ENCODE data around the gene SFMBT2. TPM values are rescaled to one million over a fixed set of nuclear protein-coding genes. Genes with fewer than 3 reads are reported as not detected.

The SFMBT2 gene
- total RNA-seq, 1 experiment from 2014 or later = not detected

DNA sequence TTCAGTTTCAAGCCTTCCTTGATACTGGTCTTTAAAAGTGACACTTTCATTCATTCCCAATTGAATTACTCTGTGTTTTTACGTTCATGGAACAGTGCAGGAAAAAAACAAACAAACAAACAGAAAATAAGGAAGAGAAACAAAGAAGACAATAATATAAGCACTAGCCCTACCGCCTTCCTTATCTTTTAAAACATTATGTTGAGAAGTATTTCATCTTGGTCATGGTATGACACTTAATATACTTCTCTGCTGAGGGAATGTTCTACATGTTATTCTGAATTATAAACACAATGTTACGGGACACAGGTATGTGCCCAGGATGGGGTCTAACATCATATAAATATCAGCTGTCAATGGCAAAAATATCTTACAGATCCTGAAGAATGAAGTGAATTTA, 176.7 kb downstream of the SFMBT2 start:
- BruUV-seq (replicated peaks) = no TSS peak
- H3K27me3 ChIP-seq (replicated peaks; ENCODE audit: control insufficient read depth, insufficient read depth, low read length) = no peaks in the 10 kb centered on the region
- POLR2A ChIA-PET = no interaction called here
- H3K36me3 ChIP-seq (ENCODE audit: control insufficient read depth, insufficient read depth, low read length) = no peaks in the 10 kb centered on the region
- Mint-ChIP-seq H3K9me3 (ENCODE audit: unreplicated experiment) (no peaks in the 10 kb centered on the region), H3K27me3 (ENCODE audit: insufficient read depth, unreplicated experiment) (peaks cover 14% of the 10 kb centered on the region), H3K27ac (ENCODE audit: unreplicated experiment) (no peak overlapping the region), H3K4me1 (ENCODE audit: low read depth, unreplicated experiment) (no peaks in the 10 kb centered on the region), H3K4me3 (ENCODE audit: unreplicated experiment) (no peak overlapping the region), H3K36me3 (ENCODE audit: insufficient read depth, unreplicated experiment) (no peaks in the 10 kb centered on the region)
- DNase-seq = no peak
- H3K4me3 ChIP-seq (ENCODE audit: low read depth, low read length) = no peak overlapping the region
- intact Hi-C loops (cut with micrococcal nuclease; ENCODE audit: unreplicated experiment) = no loop called here
- H3K4me1 ChIP-seq = no peaks in the 10 kb centered on the region
- TF ChIP-seq, protein P1, sequence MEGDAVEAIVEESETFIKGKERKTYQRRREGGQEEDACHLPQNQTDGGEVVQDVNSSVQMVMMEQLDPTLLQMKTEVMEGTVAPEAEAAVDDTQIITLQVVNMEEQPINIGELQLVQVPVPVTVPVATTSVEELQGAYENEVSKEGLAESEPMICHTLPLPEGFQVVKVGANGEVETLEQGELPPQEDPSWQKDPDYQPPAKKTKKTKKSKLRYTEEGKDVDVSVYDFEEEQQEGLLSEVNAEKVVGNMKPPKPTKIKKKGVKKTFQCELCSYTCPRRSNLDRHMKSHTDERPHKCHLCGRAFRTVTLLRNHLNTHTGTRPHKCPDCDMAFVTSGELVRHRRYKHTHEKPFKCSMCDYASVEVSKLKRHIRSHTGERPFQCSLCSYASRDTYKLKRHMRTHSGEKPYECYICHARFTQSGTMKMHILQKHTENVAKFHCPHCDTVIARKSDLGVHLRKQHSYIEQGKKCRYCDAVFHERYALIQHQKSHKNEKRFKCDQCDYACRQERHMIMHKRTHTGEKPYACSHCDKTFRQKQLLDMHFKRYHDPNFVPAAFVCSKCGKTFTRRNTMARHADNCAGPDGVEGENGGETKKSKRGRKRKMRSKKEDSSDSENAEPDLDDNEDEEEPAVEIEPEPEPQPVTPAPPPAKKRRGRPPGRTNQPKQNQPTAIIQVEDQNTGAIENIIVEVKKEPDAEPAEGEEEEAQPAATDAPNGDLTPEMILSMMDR (IDR thresholded peaks at IDR 0.05; ENCODE audit: insufficient read depth in 1 of 2, low read depth in 1 of 2, low read length in 1 of 2, severe bottlenecking in 1 of 2, unreplicated experiment in 1 of 2) = no peak
- CTCF ChIA-PET = no interaction called here
- H3K9me3 ChIP-seq = no peaks in the 10 kb centered on the region

DNA sequence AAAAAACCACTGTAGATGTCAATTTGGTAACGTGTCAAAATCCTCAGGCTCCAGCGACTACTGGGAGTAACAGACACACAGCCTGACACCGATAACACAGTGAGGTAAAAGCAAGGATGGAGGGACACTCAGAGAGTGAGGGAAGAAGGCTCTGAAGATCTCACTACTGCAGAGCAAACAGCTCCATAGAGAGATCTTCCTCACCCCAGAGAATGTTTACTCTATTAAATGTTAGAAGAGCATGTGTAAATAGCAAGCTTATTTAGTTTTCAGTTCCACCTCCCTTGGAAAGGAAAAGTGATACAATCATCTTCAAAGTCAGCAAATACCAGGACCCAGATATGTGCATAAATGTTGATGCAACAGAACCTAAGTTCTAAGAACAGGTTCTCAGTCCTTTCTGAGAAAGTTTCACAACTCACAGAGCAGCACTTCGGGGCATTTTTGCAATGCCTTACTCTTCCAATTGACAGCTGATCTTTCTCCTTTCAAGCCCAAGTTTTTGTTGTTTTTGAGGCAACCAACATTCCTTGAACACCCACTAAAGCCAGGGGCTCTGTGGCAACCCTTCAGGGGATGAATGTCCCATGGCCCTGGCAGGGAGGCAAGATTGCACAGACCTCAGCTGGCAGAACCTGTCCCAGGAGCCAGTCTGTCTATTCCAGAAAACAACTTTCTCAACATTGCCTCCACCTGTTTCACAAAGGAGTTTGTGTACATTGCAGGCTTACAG, 177.4 kb downstream of the SFMBT2 start:
- Mint-ChIP-seq H3K27me3 (ENCODE audit: insufficient read depth, unreplicated experiment) (peaks cover 14% of the 10 kb centered on the region), H3K9me3 (ENCODE audit: unreplicated experiment) (no peaks in the 10 kb centered on the region), H3K27ac (ENCODE audit: unreplicated experiment) (no peak overlapping the region), H3K4me1 (ENCODE audit: low read depth, unreplicated experiment) (no peaks in the 10 kb centered on the region), H3K4me3 (ENCODE audit: unreplicated experiment) (no peak overlapping the region), H3K36me3 (ENCODE audit: insufficient read depth, unreplicated experiment) (no peaks in the 10 kb centered on the region)
- Histone ChIP-seq H3K4me3 (ENCODE audit: low read depth, low read length) (no peak overlapping the region), H3K9me3 (no peaks in the 10 kb centered on the region), H3K36me3 (ENCODE audit: control insufficient read depth, insufficient read depth, low read length) (no peaks in the 10 kb centered on the region), H3K4me1 (no peaks in the 10 kb centered on the region), H3K27me3 (replicated peaks; ENCODE audit: control insufficient read depth, insufficient read depth, low read length) (no peaks in the 10 kb centered on the region)
- POLR2A ChIA-PET = no interaction called here
- DNase-seq = peak in 1 of 2 experiments; percentile 63
- intact Hi-C loops (cut with micrococcal nuclease; ENCODE audit: unreplicated experiment) = no loop called here
- CTCF ChIA-PET = no interaction called here
- BruUV-seq (replicated peaks) = no TSS peak
- TF ChIP-seq, protein P1 (IDR thresholded peaks at IDR 0.05; ENCODE audit: insufficient read depth in 1 of 2, low read depth in 1 of 2, low read length in 1 of 2, severe bottlenecking in 1 of 2, unreplicated experiment in 1 of 2) = no peak

DNA sequence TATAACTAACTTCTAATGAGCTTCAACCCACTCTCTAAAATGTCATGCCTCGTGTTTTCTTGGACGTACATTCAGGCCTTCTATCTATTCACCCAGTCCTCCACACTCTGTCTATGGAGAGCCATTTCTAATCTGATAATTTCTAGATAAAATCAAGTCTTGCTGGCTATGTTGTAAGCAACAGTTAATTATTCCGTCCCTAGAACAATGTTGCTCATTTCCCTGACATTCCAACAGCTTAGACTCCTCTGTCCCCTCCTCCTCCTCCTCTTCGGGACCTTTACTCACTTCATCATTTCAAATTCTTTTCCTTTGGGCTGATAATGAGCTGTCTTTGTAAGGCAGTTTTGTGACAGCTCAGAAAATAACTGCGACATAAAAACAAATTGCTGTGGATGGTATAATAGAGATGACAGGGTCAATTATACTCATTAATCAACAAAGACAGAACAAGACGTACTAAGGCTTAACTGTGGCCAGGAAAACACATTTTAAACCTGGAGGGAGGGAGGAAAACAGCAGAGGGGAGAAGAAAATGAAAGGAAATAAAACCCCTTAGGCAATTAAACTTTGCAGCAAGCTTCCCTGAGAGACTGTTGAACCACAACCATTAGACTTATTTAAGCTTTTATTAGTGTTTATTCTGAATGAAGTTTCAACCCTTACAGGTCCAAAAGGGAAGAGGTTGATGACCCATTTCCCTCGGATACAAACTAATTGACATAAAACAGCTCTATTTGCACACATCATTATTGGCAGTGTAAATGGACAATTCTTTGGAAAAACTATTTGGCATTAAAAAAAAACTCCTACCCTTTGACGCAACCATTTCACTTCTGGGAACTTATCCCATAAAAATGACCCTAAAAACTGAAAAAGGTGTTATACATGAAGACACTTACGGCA, 179.1 kb downstream of the SFMBT2 start:
- Mint-ChIP-seq H3K9me3 (ENCODE audit: unreplicated experiment) (no peaks in the 10 kb centered on the region), H3K27ac (ENCODE audit: unreplicated experiment) (no peak overlapping the region), H3K27me3 (ENCODE audit: insufficient read depth, unreplicated experiment) (peaks cover 12% of the 10 kb centered on the region), H3K4me1 (ENCODE audit: low read depth, unreplicated experiment) (no peaks in the 10 kb centered on the region), H3K36me3 (ENCODE audit: insufficient read depth, unreplicated experiment) (no peaks in the 10 kb centered on the region), H3K4me3 (ENCODE audit: unreplicated experiment) (no peak overlapping the region)
- no peaks in the 10 kb centered on the region for H3K4me1 ChIP-seq
- H3K36me3 ChIP-seq (ENCODE audit: control insufficient read depth, insufficient read depth, low read length) = no peaks in the 10 kb centered on the region
- H3K9me3 ChIP-seq = no peaks in the 10 kb centered on the region
- TF ChIP-seq, protein P1 (IDR thresholded peaks at IDR 0.05; ENCODE audit: insufficient read depth in 1 of 2, low read depth in 1 of 2, low read length in 1 of 2, severe bottlenecking in 1 of 2, unreplicated experiment in 1 of 2) = no peak
- intact Hi-C loops (cut with micrococcal nuclease; ENCODE audit: unreplicated experiment) = no loop called here
- POLR2A ChIA-PET = no interaction called here
- BruUV-seq (replicated peaks) = no TSS peak
- DNase-seq = no peak
- H3K4me3 ChIP-seq (ENCODE audit: low read depth, low read length) = no peak overlapping the region
- CTCF ChIA-PET = no interaction called here
- H3K27me3 ChIP-seq (replicated peaks; ENCODE audit: control insufficient read depth, insufficient read depth, low read length) = no peaks in the 10 kb centered on the region

All from Caco-2 (cell line).